Caco-2 (cell line): ENCODE measurements around the gene SDC1. TPM values are rescaled to one million over a fixed set of nuclear protein-coding genes. Genes with fewer than 3 reads are reported as not detected.

Experiments
- BruUV-seq: library from RNA; stranded (reverse); fragments of 400-500 nt; replicated peaks from 2 replicates; lab custom pipeline; 2021; lab: Mats Ljungman, UMichigan
- CTCF ChIA-PET: fragments of 300-600 bp; sonication (Branson Sonifier 250); formaldehyde crosslinking; loops from one replicate; lab custom pipeline; 2022; ENCODE audit warnings: antibody characterized with exemption; lab: Charles Lee
- POLR2A ChIA-PET: fragments of 300-600 bp; sonication (Branson Sonifier 250); formaldehyde crosslinking; loops from one replicate; lab custom pipeline; 2022; ENCODE audit warnings: antibody characterized with exemption; lab: Charles Lee
- DNase-seq, 2 experiments: peaks; one replicate each; pipeline versions ENCODE4 v3.0.0 to v3.0.0-alpha.2; 2020 to 2022
- H3K27me3 ChIP-seq: replicated peaks from 2 replicates; pipeline ENCODE4 v1.6.0; 2011; ENCODE audit warnings: low read length; ENCODE audit not compliant: control insufficient read depth, insufficient read depth
- H3K36me3 ChIP-seq: 2 replicates; pipeline ENCODE4 v1.5.1; 2011; ENCODE audit warnings: low read length; ENCODE audit not compliant: control insufficient read depth, insufficient read depth
- H3K4me1 ChIP-seq: fragments of 250-450 bp; sonication (Bioruptor Pico); 2 replicates; pipeline ENCODE4 v1.5.1; 2020; ENCODE audit warnings: mild to moderate bottlenecking
- H3K4me3 ChIP-seq: 2 replicates; pipeline ENCODE4 v1.5.1; 2011; ENCODE audit warnings: low read depth, mild to moderate bottlenecking, control low read depth, low read length
- H3K9me3 ChIP-seq: fragments of 250-450 bp; sonication (Bioruptor Pico); 2 replicates; pipeline ENCODE4 v1.5.1; 2020; ENCODE audit warnings: mild to moderate bottlenecking, moderate library complexity
- H3K27ac Mint-ChIP-seq: one replicate; pipeline ENCODE4 v1.8.0; 2022; ENCODE audit warnings: mixed read lengths; ENCODE audit not compliant: unreplicated experiment
- H3K27me3 Mint-ChIP-seq: one replicate; pipeline ENCODE4 v1.8.0; 2022; ENCODE audit warnings: mixed read lengths; ENCODE audit not compliant: insufficient read depth, unreplicated experiment
- H3K36me3 Mint-ChIP-seq: one replicate; pipeline ENCODE4 v1.8.0; 2022; ENCODE audit warnings: mild to moderate bottlenecking, mixed read lengths; ENCODE audit not compliant: insufficient read depth, unreplicated experiment
- H3K4me1 Mint-ChIP-seq: one replicate; pipeline ENCODE4 v1.8.0; 2022; ENCODE audit warnings: low read depth, mixed read lengths; ENCODE audit not compliant: unreplicated experiment
- H3K4me3 Mint-ChIP-seq: one replicate; pipeline ENCODE4 v1.8.0; 2022; ENCODE audit warnings: mild to moderate bottlenecking, moderate library complexity, mixed read lengths; ENCODE audit not compliant: unreplicated experiment
- H3K9me3 Mint-ChIP-seq: one replicate; pipeline ENCODE4 v1.8.0; 2022; ENCODE audit warnings: mixed read lengths; ENCODE audit not compliant: unreplicated experiment
- CTCF ChIP-seq, 2 experiments: fragments of 200-600 bp in 1 of 2; IDR thresholded peaks; 1 replicate in 1 of 2; 2 replicates in 1 of 2; pipeline versions ENCODE4 v1.5.1 to v1.8.0; 2011 to 2022; ENCODE audit warnings: antibody characterized with exemption in 1 of 2, control low read depth in 1 of 2, inconsistent platforms in 1 of 2, low read depth in 1 of 2, low read length in 1 of 2, mild to moderate bottlenecking in 1 of 2, moderate library complexity in 1 of 2; ENCODE audit not compliant: insufficient read depth in 1 of 2, severe bottlenecking in 1 of 2, unreplicated experiment in 1 of 2
- intact Hi-C: fragments of 100-400 bp; cut with micrococcal nuclease; formaldehyde crosslinking; loops from one replicate; pipeline ENCODE4 v1.10.0; 2022; ENCODE audit not compliant: unreplicated experiment
- total RNA-seq: library from RNA; stranded (reverse); gene quantifications from 2 replicates; pipeline ENCODE4 v1.2.3, GENCODE V29; 2022

The SDC1 gene
- total RNA-seq, 1 experiment from 2014 or later: 24.3 TPM

- H3K36me3 ChIP-seq: no peaks in the 10 kb centered on the region
- Mint-ChIP-seq H3K4me1 (peaks cover 13% of the 10 kb centered on the region), H3K4me3 (no peak overlapping the region), H3K9me3 (no peaks in the 10 kb centered on the region), H3K27ac (no peak overlapping the region), H3K27me3 (no peaks in the 10 kb centered on the region), H3K36me3 (no peaks in the 10 kb centered on the region)
- peak in 1 of 2 experiments; percentile 9 for TF ChIP-seq CTCF (IDR thresholded peaks at IDR 0.05; ENCODE audit: insufficient read depth in 1 of 2, low read depth in 1 of 2, low read length in 1 of 2, severe bottlenecking in 1 of 2, unreplicated experiment in 1 of 2)
- BruUV-seq: no TSS peak
- no peaks in the 10 kb centered on the region for H3K27me3 ChIP-seq
- POLR2A ChIA-PET: no interaction called here
- intact Hi-C loops: no loop called here
- CTCF ChIA-PET: interaction anchor here (1.0 to 3.1 kb wide), 3 partner anchors 13 to 48 kb away, joined by 3 to 13 read pairs (median 3); partner anchors contain the start of gene SDC1
- no peaks in the 10 kb centered on the region for H3K9me3 ChIP-seq
- H3K4me1 ChIP-seq: peaks cover 7% of the 10 kb centered on the region
- H3K4me3 ChIP-seq: no peak overlapping the region
- peak in 1 of 2 experiments; percentile 12 for DNase-seq
These were observed 47.2 kb downstream of the SDC1 start for GRCh38 chr2:20177556-20178248.

GRCh38 chr2:20176760-20177159 is 48.2 kb downstream of the SDC1 start:
- no peaks in the 10 kb centered on the region for H3K36me3 Mint-ChIP-seq

GRCh38 chr2:20175931-20176330 is 49.0 kb downstream of the SDC1 start:
- DNase-seq: no peak
- H3K4me3 Mint-ChIP-seq: no peak overlapping the region
- CTCF ChIA-PET: no interaction called here

More at GRCh38 chr2:20176760-20177159, 48.2 kb downstream of the SDC1 start:
- peaks cover 7% of the 10 kb centered on the region for H3K4me1 ChIP-seq
- ChIA-PET CTCF (interaction anchor here (0.6 kb wide), 1 partner anchor 51 kb away, joined by 7 read pairs; no protein-coding TSS in a partner anchor), POLR2A (no interaction called here)
- no peaks in the 10 kb centered on the region for H3K9me3 Mint-ChIP-seq
- H3K36me3 ChIP-seq: no peaks in the 10 kb centered on the region
- no peak overlapping the region for H3K4me3 ChIP-seq
- peaks cover 13% of the 10 kb centered on the region for H3K4me1 Mint-ChIP-seq
- no peaks in the 10 kb centered on the region for H3K27me3 ChIP-seq
- BruUV-seq: no TSS peak
- intact Hi-C loops: no loop called here
- DNase-seq: no peak
- H3K27ac Mint-ChIP-seq: no peak overlapping the region
- no peak for TF ChIP-seq CTCF (IDR thresholded peaks at IDR 0.05; ENCODE audit: insufficient read depth in 1 of 2, low read depth in 1 of 2, low read length in 1 of 2, severe bottlenecking in 1 of 2, unreplicated experiment in 1 of 2)
- H3K27me3 Mint-ChIP-seq: no peaks in the 10 kb centered on the region
- H3K9me3 ChIP-seq: no peaks in the 10 kb centered on the region
- no peak overlapping the region for H3K4me3 Mint-ChIP-seq

More at GRCh38 chr2:20175931-20176330, 49.0 kb downstream of the SDC1 start:
- Histone ChIP-seq H3K4me1 (peaks cover 7% of the 10 kb centered on the region), H3K36me3 (no peaks in the 10 kb centered on the region), H3K9me3 (no peaks in the 10 kb centered on the region), H3K27me3 (no peaks in the 10 kb centered on the region), H3K4me3 (no peak overlapping the region)
- POLR2A ChIA-PET: interaction anchor here (0.5 kb wide), 1 partner anchor 48 kb away, joined by 3 read pairs; no protein-coding TSS in a partner anchor
- no TSS peak for BruUV-seq
- H3K36me3 Mint-ChIP-seq: no peaks in the 10 kb centered on the region
- intact Hi-C loops: no loop called here
- H3K27me3 Mint-ChIP-seq: no peaks in the 10 kb centered on the region
- peaks cover 13% of the 10 kb centered on the region for H3K4me1 Mint-ChIP-seq
- H3K27ac Mint-ChIP-seq: no peak overlapping the region
- no peak for TF ChIP-seq CTCF (IDR thresholded peaks at IDR 0.05; ENCODE audit: insufficient read depth in 1 of 2, low read depth in 1 of 2, low read length in 1 of 2, severe bottlenecking in 1 of 2, unreplicated experiment in 1 of 2)
- H3K9me3 Mint-ChIP-seq: no peaks in the 10 kb centered on the region
